ENCODE results near the gene RNASE4.

Gene RNASE4

DNA sequence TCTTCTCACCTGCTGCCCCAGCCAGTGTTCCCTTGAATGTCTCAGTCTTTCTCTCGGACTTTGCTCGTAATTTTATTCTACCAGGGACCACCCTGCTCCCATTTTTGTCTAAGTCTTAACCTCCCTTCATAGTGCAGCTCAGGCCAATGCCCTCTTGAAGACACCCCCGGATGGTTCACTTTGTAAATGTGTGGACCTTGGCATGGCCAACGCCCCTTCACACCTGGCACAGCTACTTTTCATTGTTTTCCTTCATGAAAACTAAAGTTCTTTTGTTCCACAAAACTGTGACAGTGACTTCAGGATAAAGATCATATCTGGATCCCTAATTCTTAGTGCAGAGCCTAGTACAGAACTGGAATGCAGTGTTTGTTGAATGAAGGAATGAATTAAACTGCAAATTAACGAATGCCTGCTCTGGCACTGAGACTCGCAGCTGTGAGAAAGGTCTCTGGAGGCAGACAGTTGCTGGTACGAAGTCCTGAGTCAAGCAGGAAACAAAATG, 3.5 kb upstream of the RNASE4 start:
- Histone ChIP-seq H3K9me3 (ENCODE audit: insufficient read depth, low read depth, low read length) (no peaks in the 10 kb centered on the region), H3K79me2 (ENCODE audit: insufficient read depth, low read length) (no peaks in the 10 kb centered on the region), H3K9ac (ENCODE audit: low read depth, low read length, poor library complexity, severe bottlenecking) (peak overlapping the region; percentile 82), H3K36me3 (ENCODE audit: insufficient read depth, low read length) (no peaks in the 10 kb centered on the region), H3K4me2 (ENCODE audit: low read depth, low read length, poor library complexity, severe bottlenecking) (peak overlapping the region; percentile 99), H3K9me2 (replicated peaks; ENCODE audit: low read depth, low read length) (no peaks in the 10 kb centered on the region), H3K4me1 (ENCODE audit: insufficient read depth, low read length, poor library complexity, severe bottlenecking) (peaks cover 25% of the 10 kb centered on the region), H2AFZ (ENCODE audit: low read length) (peak overlapping the region; percentile 68), H3K4me3 (ENCODE audit: low read length, poor library complexity, severe bottlenecking) (peak overlapping the region; percentile 88), H4K20me1 (ENCODE audit: insufficient read depth, low read length, poor library complexity, severe bottlenecking) (no peaks in the 10 kb centered on the region), H3K27me3 (ENCODE audit: insufficient read depth, low read length, poor library complexity, severe bottlenecking) (no peaks in the 10 kb centered on the region), H3F3A (ENCODE audit: low read depth) (peaks cover 15% of the 10 kb centered on the region)
- TF ChIP-seq, protein P1, sequence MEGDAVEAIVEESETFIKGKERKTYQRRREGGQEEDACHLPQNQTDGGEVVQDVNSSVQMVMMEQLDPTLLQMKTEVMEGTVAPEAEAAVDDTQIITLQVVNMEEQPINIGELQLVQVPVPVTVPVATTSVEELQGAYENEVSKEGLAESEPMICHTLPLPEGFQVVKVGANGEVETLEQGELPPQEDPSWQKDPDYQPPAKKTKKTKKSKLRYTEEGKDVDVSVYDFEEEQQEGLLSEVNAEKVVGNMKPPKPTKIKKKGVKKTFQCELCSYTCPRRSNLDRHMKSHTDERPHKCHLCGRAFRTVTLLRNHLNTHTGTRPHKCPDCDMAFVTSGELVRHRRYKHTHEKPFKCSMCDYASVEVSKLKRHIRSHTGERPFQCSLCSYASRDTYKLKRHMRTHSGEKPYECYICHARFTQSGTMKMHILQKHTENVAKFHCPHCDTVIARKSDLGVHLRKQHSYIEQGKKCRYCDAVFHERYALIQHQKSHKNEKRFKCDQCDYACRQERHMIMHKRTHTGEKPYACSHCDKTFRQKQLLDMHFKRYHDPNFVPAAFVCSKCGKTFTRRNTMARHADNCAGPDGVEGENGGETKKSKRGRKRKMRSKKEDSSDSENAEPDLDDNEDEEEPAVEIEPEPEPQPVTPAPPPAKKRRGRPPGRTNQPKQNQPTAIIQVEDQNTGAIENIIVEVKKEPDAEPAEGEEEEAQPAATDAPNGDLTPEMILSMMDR (conservative IDR thresholded peaks at IDR 0.05; ENCODE audit: low read length) = no peak
- no peak for TF ChIP-seq EZH2phosphoT487 (IDR thresholded peaks at IDR 0.05; ENCODE audit: borderline replicate concordance)

DNA sequence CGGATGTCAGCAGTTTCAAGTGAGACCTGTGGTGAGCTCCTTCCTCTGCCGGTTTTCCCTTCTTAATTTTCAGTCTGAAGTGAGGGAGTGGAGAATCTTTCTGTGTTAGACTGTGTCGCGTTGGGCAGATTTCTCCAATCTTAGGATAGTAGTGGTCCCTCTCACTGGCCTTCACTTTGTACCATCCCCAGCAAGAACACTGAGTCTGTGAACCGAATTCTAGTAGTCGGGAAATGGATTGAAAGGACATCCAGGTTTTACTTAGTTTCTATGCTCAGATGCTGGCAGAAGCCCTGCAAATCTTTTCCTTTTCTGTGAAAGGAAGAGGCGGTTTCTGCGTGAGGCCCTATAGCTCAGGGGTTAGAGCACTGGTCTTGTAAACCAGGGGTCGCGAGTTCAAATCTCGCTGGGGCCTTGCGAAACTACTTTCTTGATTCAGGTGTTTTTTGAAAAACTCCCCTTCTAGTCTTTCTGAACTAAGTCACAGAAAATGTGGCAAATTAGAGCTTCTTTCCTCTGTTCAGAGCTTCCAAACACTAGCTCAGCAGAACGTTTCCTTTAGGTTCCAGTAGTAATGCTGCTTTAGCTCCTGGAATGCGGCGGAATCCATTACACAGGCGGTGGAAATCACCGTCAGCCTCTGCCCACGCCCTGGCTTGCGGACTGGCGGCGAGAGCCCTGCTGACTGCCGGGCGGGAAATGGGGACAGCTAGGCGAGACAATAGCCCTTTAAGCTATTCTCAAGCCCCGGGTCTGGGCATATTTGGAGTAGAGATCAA, 2.8 kb upstream of the RNASE4 start:
- Histone ChIP-seq H3K4me3 (ENCODE audit: low read length, poor library complexity, severe bottlenecking) (peak overlapping the region; percentile 88), H3K9me3 (ENCODE audit: insufficient read depth, low read depth, low read length) (no peaks in the 10 kb centered on the region), H3K9me2 (replicated peaks; ENCODE audit: low read depth, low read length) (no peaks in the 10 kb centered on the region), H4K20me1 (ENCODE audit: insufficient read depth, low read length, poor library complexity, severe bottlenecking) (no peaks in the 10 kb centered on the region), H3F3A (ENCODE audit: low read depth) (peaks cover 15% of the 10 kb centered on the region), H3K4me2 (ENCODE audit: low read depth, low read length, poor library complexity, severe bottlenecking) (peak overlapping the region; percentile 99), H2AFZ (ENCODE audit: low read length) (peak overlapping the region; percentile 89), H3K4me1 (ENCODE audit: insufficient read depth, low read length, poor library complexity, severe bottlenecking) (peaks cover 29% of the 10 kb centered on the region), H3K36me3 (ENCODE audit: insufficient read depth, low read length) (no peaks in the 10 kb centered on the region), H3K27me3 (ENCODE audit: insufficient read depth, low read length, poor library complexity, severe bottlenecking) (no peaks in the 10 kb centered on the region), H3K79me2 (ENCODE audit: insufficient read depth, low read length) (no peaks in the 10 kb centered on the region), H3K9ac (ENCODE audit: low read depth, low read length, poor library complexity, severe bottlenecking) (peak overlapping the region; percentile 82)
- TF ChIP-seq, protein P1 (conservative IDR thresholded peaks at IDR 0.05; ENCODE audit: low read length) = no peak
- TF ChIP-seq EZH2phosphoT487 (IDR thresholded peaks at IDR 0.05; ENCODE audit: borderline replicate concordance) = no peak

DNA sequence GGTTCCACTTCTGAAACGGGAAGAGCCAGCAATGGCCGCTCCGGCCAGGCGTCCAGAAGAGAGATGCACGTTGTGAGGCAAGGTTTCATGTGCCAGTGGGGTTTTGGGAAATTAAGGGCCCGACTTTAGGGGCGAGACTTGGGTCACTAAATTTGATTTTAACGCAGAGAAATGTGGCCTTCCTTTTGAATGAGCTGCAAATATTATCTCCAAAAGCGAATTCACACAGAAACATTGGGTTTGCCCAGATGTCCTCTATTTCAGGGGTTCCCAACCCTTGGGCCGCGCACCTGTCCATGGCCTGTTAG, 2.3 kb upstream of the RNASE4 start:
- H3F3A ChIP-seq (ENCODE audit: low read depth) = peaks cover 15% of the 10 kb centered on the region
- no peaks in the 10 kb centered on the region for H3K9me3 ChIP-seq (ENCODE audit: insufficient read depth, low read depth, low read length)
- no peaks in the 10 kb centered on the region for H3K79me2 ChIP-seq (ENCODE audit: insufficient read depth, low read length)
- TF ChIP-seq, protein P1 (conservative IDR thresholded peaks at IDR 0.05; ENCODE audit: low read length) = no peak
- TF ChIP-seq EZH2phosphoT487 (IDR thresholded peaks at IDR 0.05; ENCODE audit: borderline replicate concordance) = no peak
- no peaks in the 10 kb centered on the region for H3K27me3 ChIP-seq (ENCODE audit: insufficient read depth, low read length, poor library complexity, severe bottlenecking)
- H3K36me3 ChIP-seq (ENCODE audit: insufficient read depth, low read length) = no peaks in the 10 kb centered on the region
- peak overlapping the region; percentile 99 for H3K4me2 ChIP-seq (ENCODE audit: low read depth, low read length, poor library complexity, severe bottlenecking)
- H4K20me1 ChIP-seq (ENCODE audit: insufficient read depth, low read length, poor library complexity, severe bottlenecking) = no peaks in the 10 kb centered on the region
- H3K9me2 ChIP-seq (replicated peaks; ENCODE audit: low read depth, low read length) = no peaks in the 10 kb centered on the region
- peak overlapping the region; percentile 82 for H3K9ac ChIP-seq (ENCODE audit: low read depth, low read length, poor library complexity, severe bottlenecking)
- H3K4me3 ChIP-seq (ENCODE audit: low read length, poor library complexity, severe bottlenecking) = peak overlapping the region; percentile 88
- peak overlapping the region; percentile 89 for H2AFZ ChIP-seq (ENCODE audit: low read length)
- H3K4me1 ChIP-seq (ENCODE audit: insufficient read depth, low read length, poor library complexity, severe bottlenecking) = peaks cover 33% of the 10 kb centered on the region
